ENCODE results near the gene EXD3.
"Not testable (repeated sequence)": the region's sequence is repeated elsewhere in the genome, so short reads cannot be mapped to it uniquely, and the experiment has no call there.

The EXD3 gene

GRCh38 chr9:137348769-137349470 lies 74.0 kb downstream of the EXD3 start:
- Histone ChIP-seq H3K4me3 (ENCODE audit: low read length) (no peak overlapping the region), H3K27ac (ENCODE audit: low read depth, low read length) (no peak overlapping the region), H3K9ac (ENCODE audit: low read depth, low read length) (no peak overlapping the region), H3K4me1 (ENCODE audit: insufficient read depth, low read length) (no peaks in the 10 kb centered on the region), H3K9me3 (ENCODE audit: insufficient read depth, low read depth, low read length) (peaks cover 25% of the 10 kb centered on the region), H3K27me3 (ENCODE audit: insufficient read depth, low read length) (no peaks in the 10 kb centered on the region), H3K36me3 (ENCODE audit: insufficient read depth, low read length) (no peaks in the 10 kb centered on the region)
- 92% methylated on average over 31 of the region's 31 CpGs for WGBS

GRCh38 chr9:137347928-137348327 lies 75.0 kb downstream of the EXD3 start:
- no peaks in the 10 kb centered on the region for H3K4me1 ChIP-seq (ENCODE audit: insufficient read depth, low read length)
- 97% methylated on average over 13 of the region's 13 CpGs for WGBS
- H3K9me3 ChIP-seq (ENCODE audit: insufficient read depth, low read depth, low read length) = peaks cover 28% of the 10 kb centered on the region

GRCh38 chr9:137342482-137342881 lies 80.5 kb downstream of the EXD3 start:
- Histone ChIP-seq H3K4me1 (ENCODE audit: insufficient read depth, low read length) (no peaks in the 10 kb centered on the region), H3K27ac (ENCODE audit: low read depth, low read length) (no peak overlapping the region), H3K4me3 (ENCODE audit: low read length) (no peak overlapping the region), H3K36me3 (ENCODE audit: insufficient read depth, low read length) (no peaks in the 10 kb centered on the region), H3K9ac (ENCODE audit: low read depth, low read length) (no peak overlapping the region), H3K9me3 (ENCODE audit: insufficient read depth, low read depth, low read length) (peaks cover 32% of the 10 kb centered on the region), H3K27me3 (ENCODE audit: insufficient read depth, low read length) (no peaks in the 10 kb centered on the region)
- WGBS = 90% methylated on average over 6 of the region's 7 CpGs

More at GRCh38 chr9:137347928-137348327, 75.0 kb downstream of the EXD3 start:
- H3K4me3 ChIP-seq (ENCODE audit: low read length) = no peak overlapping the region
- H3K36me3 ChIP-seq (ENCODE audit: insufficient read depth, low read length) = no peaks in the 10 kb centered on the region
- no peak overlapping the region for H3K9ac ChIP-seq (ENCODE audit: low read depth, low read length)
- no peak overlapping the region for H3K27ac ChIP-seq (ENCODE audit: low read depth, low read length)
- no peaks in the 10 kb centered on the region for H3K27me3 ChIP-seq (ENCODE audit: insufficient read depth, low read length)

- Histone ChIP-seq H3K9me3 (ENCODE audit: insufficient read depth, low read depth, low read length) (peaks cover 32% of the 10 kb centered on the region), H3K9ac (ENCODE audit: low read depth, low read length) (no peak overlapping the region), H3K4me3 (ENCODE audit: low read length) (no peak overlapping the region), H3K27ac (ENCODE audit: low read depth, low read length) (no peak overlapping the region), H3K4me1 (ENCODE audit: insufficient read depth, low read length) (no peaks in the 10 kb centered on the region), H3K36me3 (ENCODE audit: insufficient read depth, low read length) (no peaks in the 10 kb centered on the region), H3K27me3 (ENCODE audit: insufficient read depth, low read length) (no peaks in the 10 kb centered on the region)
- 66% methylated on average over 5 of the region's 6 CpGs for WGBS
Measured at GRCh38 chr9:137341227-137341626, 81.7 kb downstream of the EXD3 start.

GRCh38 chr9:137339908-137340462 lies 83.0 kb downstream of the EXD3 start:
- not testable (repeated sequence) for H3K36me3 ChIP-seq (ENCODE audit: insufficient read depth, low read length); H3K4me3 ChIP-seq (ENCODE audit: low read length); H3K9ac ChIP-seq (ENCODE audit: low read depth, low read length); H3K27me3 ChIP-seq (ENCODE audit: insufficient read depth, low read length); H3K4me1 ChIP-seq (ENCODE audit: insufficient read depth, low read length); H3K27ac ChIP-seq (ENCODE audit: low read depth, low read length)
- 92% methylated on average over 11 of the region's 12 CpGs for WGBS
- peaks cover 24% of the 10 kb centered on the region for H3K9me3 ChIP-seq (ENCODE audit: insufficient read depth, low read depth, low read length)

GRCh38 chr9:137339045-137339907 lies 83.7 kb downstream of the EXD3 start:
- Histone ChIP-seq H3K27me3 (ENCODE audit: insufficient read depth, low read length) (no peaks in the 10 kb centered on the region), H3K9me3 (ENCODE audit: insufficient read depth, low read depth, low read length) (peaks cover 21% of the 10 kb centered on the region), H3K4me1 (ENCODE audit: insufficient read depth, low read length) (no peaks in the 10 kb centered on the region), H3K36me3 (ENCODE audit: insufficient read depth, low read length) (no peaks in the 10 kb centered on the region), H3K9ac (ENCODE audit: low read depth, low read length) (no peak overlapping the region), H3K27ac (ENCODE audit: low read depth, low read length) (no peak overlapping the region), H3K4me3 (ENCODE audit: low read length) (no peak overlapping the region)
- WGBS = 87% methylated on average over 4 of the region's 7 CpGs

GRCh38 chr9:137336735-137337134 lies 86.2 kb downstream of the EXD3 start:
- WGBS = no CpG with 5 or more reads among the region's 2 CpGs
- H3K9ac ChIP-seq (ENCODE audit: low read depth, low read length) = no peak overlapping the region
- peaks cover 17% of the 10 kb centered on the region for H3K9me3 ChIP-seq (ENCODE audit: insufficient read depth, low read depth, low read length)
- no peak overlapping the region for H3K4me3 ChIP-seq (ENCODE audit: low read length)
- H3K4me1 ChIP-seq (ENCODE audit: insufficient read depth, low read length) = no peaks in the 10 kb centered on the region
- no peaks in the 10 kb centered on the region for H3K36me3 ChIP-seq (ENCODE audit: insufficient read depth, low read length)
- H3K27me3 ChIP-seq (ENCODE audit: insufficient read depth, low read length) = no peaks in the 10 kb centered on the region
- no peak overlapping the region for H3K27ac ChIP-seq (ENCODE audit: low read depth, low read length)

- Histone ChIP-seq H3K9me3 (ENCODE audit: insufficient read depth, low read depth, low read length) (peaks cover 24% of the 10 kb centered on the region), H3K9ac (ENCODE audit: low read depth, low read length) (no peak overlapping the region), H3K27ac (ENCODE audit: low read depth, low read length) (no peak overlapping the region), H3K36me3 (ENCODE audit: insufficient read depth, low read length) (no peaks in the 10 kb centered on the region), H3K4me3 (ENCODE audit: low read length) (no peak overlapping the region), H3K27me3 (ENCODE audit: insufficient read depth, low read length) (no peaks in the 10 kb centered on the region), H3K4me1 (ENCODE audit: insufficient read depth, low read length) (no peaks in the 10 kb centered on the region)
- WGBS = 76% methylated on average over 21 of the region's 21 CpGs
Measured at GRCh38 chr9:137333016-137333671, 89.8 kb downstream of the EXD3 start.

GRCh38 chr9:137331929-137332328 lies 91.0 kb downstream of the EXD3 start:
- peaks cover 24% of the 10 kb centered on the region for H3K9me3 ChIP-seq (ENCODE audit: insufficient read depth, low read depth, low read length)
- 94% methylated on average over 9 of the region's 9 CpGs for WGBS
- no peak overlapping the region for H3K9ac ChIP-seq (ENCODE audit: low read depth, low read length)
- H3K4me3 ChIP-seq (ENCODE audit: low read length) = no peak overlapping the region
- no peaks in the 10 kb centered on the region for H3K36me3 ChIP-seq (ENCODE audit: insufficient read depth, low read length)
- no peaks in the 10 kb centered on the region for H3K27me3 ChIP-seq (ENCODE audit: insufficient read depth, low read length)
- H3K4me1 ChIP-seq (ENCODE audit: insufficient read depth, low read length) = no peaks in the 10 kb centered on the region
- H3K27ac ChIP-seq (ENCODE audit: low read depth, low read length) = no peak overlapping the region

GRCh38 chr9:137330689-137331088 lies 92.3 kb downstream of the EXD3 start:
- 90% methylated on average over 6 of the region's 6 CpGs for WGBS
- H3K27ac ChIP-seq (ENCODE audit: low read depth, low read length) = no peak overlapping the region
- no peak overlapping the region for H3K4me3 ChIP-seq (ENCODE audit: low read length)
- H3K9ac ChIP-seq (ENCODE audit: low read depth, low read length) = no peak overlapping the region
- peaks cover 19% of the 10 kb centered on the region for H3K9me3 ChIP-seq (ENCODE audit: insufficient read depth, low read depth, low read length)
- H3K4me1 ChIP-seq (ENCODE audit: insufficient read depth, low read length) = no peaks in the 10 kb centered on the region
- H3K27me3 ChIP-seq (ENCODE audit: insufficient read depth, low read length) = no peaks in the 10 kb centered on the region
- no peaks in the 10 kb centered on the region for H3K36me3 ChIP-seq (ENCODE audit: insufficient read depth, low read length)

GRCh38 chr9:137329590-137329989 lies 93.4 kb downstream of the EXD3 start:
- H3K9me3 ChIP-seq (ENCODE audit: insufficient read depth, low read depth, low read length) = peaks cover 19% of the 10 kb centered on the region
- not testable (repeated sequence) for H3K4me1 ChIP-seq (ENCODE audit: insufficient read depth, low read length); H3K27me3 ChIP-seq (ENCODE audit: insufficient read depth, low read length); H3K27ac ChIP-seq (ENCODE audit: low read depth, low read length); H3K4me3 ChIP-seq (ENCODE audit: low read length); H3K9ac ChIP-seq (ENCODE audit: low read depth, low read length); H3K36me3 ChIP-seq (ENCODE audit: insufficient read depth, low read length)
- 54% methylated on average over 25 of the region's 26 CpGs for WGBS
